DOHH2 (cell line): Measurements from ENCODE around the gene TLE1.

Experiments used
- EZH2phosphoT487 ChIP-seq: fragments of 200-600 bp; sonication (generic); IDR thresholded peaks from 2 replicates; pipeline ENCODE4 v1.6.1; 2017; ENCODE audit warnings: borderline replicate concordance, mild to moderate bottlenecking, antibody characterized with exemption, low read length, moderate library complexity, mixed read lengths
- TF ChIP-seq, protein P1 (sequence below): fragments of 200-600 bp; sonication (generic); IDR thresholded peaks from one replicate; pipeline ENCODE4 v1.5.1; 2014; ENCODE audit warnings: antibody characterized with exemption, mild to moderate bottlenecking, low read depth, low read length; ENCODE audit not compliant: poor library complexity, severe bottlenecking

DNA sequence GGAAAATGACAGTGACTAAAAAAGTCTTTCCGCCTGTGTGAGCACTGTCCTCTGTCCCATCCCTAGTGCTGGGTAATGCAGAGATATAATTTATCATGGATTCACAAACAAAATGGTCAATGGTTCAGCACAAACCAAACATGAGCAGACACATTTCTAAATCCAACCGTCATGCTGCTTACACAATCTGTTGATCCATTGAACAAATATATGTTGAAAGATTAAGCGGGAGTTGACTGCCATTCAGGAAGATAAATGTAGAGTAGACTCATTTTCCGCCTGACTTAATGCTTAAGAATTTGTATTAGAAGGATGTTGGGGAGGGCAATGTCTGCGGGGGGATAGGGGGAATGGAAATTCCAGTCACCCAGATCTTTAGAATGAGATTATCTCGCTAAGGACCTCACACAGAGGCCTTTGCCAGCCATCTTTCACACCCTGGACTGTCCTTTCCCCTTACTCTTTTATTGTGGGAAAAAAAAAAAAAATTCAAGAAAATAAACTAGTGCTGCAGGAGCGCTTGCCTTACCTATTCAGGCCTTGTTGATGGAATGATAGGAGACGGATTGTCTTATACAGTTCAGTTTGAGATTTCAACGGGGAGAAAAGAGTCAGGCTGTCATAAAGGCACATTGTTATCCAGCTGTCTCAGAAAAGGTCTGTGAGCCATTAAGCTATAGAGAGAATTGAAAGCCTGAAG lies 153.7 kb downstream of the TLE1 start:
- TF ChIP-seq, protein P1, sequence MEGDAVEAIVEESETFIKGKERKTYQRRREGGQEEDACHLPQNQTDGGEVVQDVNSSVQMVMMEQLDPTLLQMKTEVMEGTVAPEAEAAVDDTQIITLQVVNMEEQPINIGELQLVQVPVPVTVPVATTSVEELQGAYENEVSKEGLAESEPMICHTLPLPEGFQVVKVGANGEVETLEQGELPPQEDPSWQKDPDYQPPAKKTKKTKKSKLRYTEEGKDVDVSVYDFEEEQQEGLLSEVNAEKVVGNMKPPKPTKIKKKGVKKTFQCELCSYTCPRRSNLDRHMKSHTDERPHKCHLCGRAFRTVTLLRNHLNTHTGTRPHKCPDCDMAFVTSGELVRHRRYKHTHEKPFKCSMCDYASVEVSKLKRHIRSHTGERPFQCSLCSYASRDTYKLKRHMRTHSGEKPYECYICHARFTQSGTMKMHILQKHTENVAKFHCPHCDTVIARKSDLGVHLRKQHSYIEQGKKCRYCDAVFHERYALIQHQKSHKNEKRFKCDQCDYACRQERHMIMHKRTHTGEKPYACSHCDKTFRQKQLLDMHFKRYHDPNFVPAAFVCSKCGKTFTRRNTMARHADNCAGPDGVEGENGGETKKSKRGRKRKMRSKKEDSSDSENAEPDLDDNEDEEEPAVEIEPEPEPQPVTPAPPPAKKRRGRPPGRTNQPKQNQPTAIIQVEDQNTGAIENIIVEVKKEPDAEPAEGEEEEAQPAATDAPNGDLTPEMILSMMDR: no peak
- TF ChIP-seq EZH2phosphoT487: no peak
